HEK293T (cell line): Measurements from ENCODE around the gene MYO15B.
A peak's percentile ranks its signal among the peaks of the same experiment; 100 is the strongest.

ENCODE experiments used
- CTCF ChIA-PET: fragments of 350-600 bp; formaldehyde crosslinking; extraction: SDS; loops from one replicate; lab custom pipeline; 2021; ENCODE audit warnings: antibody characterized with exemption, inconsistent platforms; lab: Yijun Ruan, JAX
- POLR2A ChIA-PET: fragments of 350-600 bp; formaldehyde crosslinking; extraction: SDS; loops from one replicate; lab custom pipeline; 2020; ENCODE audit warnings: antibody characterized with exemption, inconsistent platforms; lab: Yijun Ruan, JAX
- DNase-seq: peaks from one replicate; pipeline ENCODE4 v3.0.0; 2012; ENCODE audit warnings: mixed read lengths; ENCODE audit errors: extremely low spot score
- ARNT ChIP-seq: fragments of 450-650 bp; IDR thresholded peaks from 2 replicates; pipeline ENCODE4 v1.6.1; 2017; ENCODE audit warnings: mild to moderate bottlenecking
- BHLHE40 ChIP-seq: fragments of 450-650 bp; IDR thresholded peaks from 2 replicates; pipeline ENCODE4 v1.6.1; 2016; ENCODE audit warnings: mild to moderate bottlenecking, moderate library complexity, borderline replicate concordance
- CTBP1 ChIP-seq: fragments of 450-650 bp; IDR thresholded peaks from 2 replicates; pipeline ENCODE4 v1.6.1; 2016; ENCODE audit warnings: borderline replicate concordance
- ELF4 ChIP-seq: fragments of 450-650 bp; IDR thresholded peaks from 2 replicates; pipeline ENCODE4 v1.6.1; 2017; ENCODE audit warnings: antibody characterized with exemption
- FOXA1 ChIP-seq: fragments of 450-650 bp; IDR thresholded peaks from 2 replicates; pipeline ENCODE4 v1.6.1; 2016; ENCODE audit warnings: mild to moderate bottlenecking
- FOXK2 ChIP-seq: fragments of 450-650 bp; IDR thresholded peaks from 2 replicates; pipeline ENCODE4 v1.6.1; 2016; ENCODE audit warnings: mild to moderate bottlenecking
- FOXM1 ChIP-seq: fragments of 450-650 bp; IDR thresholded peaks from 2 replicates; pipeline ENCODE4 v1.6.1; 2017; ENCODE audit warnings: mild to moderate bottlenecking, borderline replicate concordance
- HDGF ChIP-seq: fragments of 450-650 bp; IDR thresholded peaks from 2 replicates; pipeline ENCODE4 v1.6.1; 2017; ENCODE audit warnings: antibody characterized with exemption, borderline replicate concordance
- L3MBTL2 ChIP-seq: fragments of 450-650 bp; conservative IDR thresholded peaks from 2 replicates; pipeline ENCODE4 v1.6.1; 2016; ENCODE audit warnings: mild to moderate bottlenecking
- LEF1 ChIP-seq: fragments of 450-650 bp; IDR thresholded peaks from 2 replicates; pipeline ENCODE4 v1.6.1; 2017; ENCODE audit warnings: mild to moderate bottlenecking, borderline replicate concordance
- NFRKB ChIP-seq: fragments of 450-650 bp; IDR thresholded peaks from 2 replicates; pipeline ENCODE4 v1.6.1; 2016; ENCODE audit warnings: mild to moderate bottlenecking, moderate library complexity
- SP1 ChIP-seq: fragments of 450-650 bp; IDR thresholded peaks from 2 replicates; pipeline ENCODE4 v1.6.1; 2017
- SUZ12 ChIP-seq: fragments of 450-650 bp; IDR thresholded peaks from 2 replicates; pipeline ENCODE4 v1.6.1; 2016; ENCODE audit warnings: mild to moderate bottlenecking
- TARDBP ChIP-seq: fragments of 450-650 bp; IDR thresholded peaks from 2 replicates; pipeline ENCODE4 v1.6.1; 2016
- ZNF384 ChIP-seq: fragments of 450-650 bp; IDR thresholded peaks from 2 replicates; pipeline ENCODE4 v1.6.1; 2016
- TF ChIP-seq, protein P1 (sequence below): fragments of 450-650 bp; IDR thresholded peaks from 2 replicates; pipeline ENCODE4 v1.6.1; 2016

Gene MYO15B

DNA sequence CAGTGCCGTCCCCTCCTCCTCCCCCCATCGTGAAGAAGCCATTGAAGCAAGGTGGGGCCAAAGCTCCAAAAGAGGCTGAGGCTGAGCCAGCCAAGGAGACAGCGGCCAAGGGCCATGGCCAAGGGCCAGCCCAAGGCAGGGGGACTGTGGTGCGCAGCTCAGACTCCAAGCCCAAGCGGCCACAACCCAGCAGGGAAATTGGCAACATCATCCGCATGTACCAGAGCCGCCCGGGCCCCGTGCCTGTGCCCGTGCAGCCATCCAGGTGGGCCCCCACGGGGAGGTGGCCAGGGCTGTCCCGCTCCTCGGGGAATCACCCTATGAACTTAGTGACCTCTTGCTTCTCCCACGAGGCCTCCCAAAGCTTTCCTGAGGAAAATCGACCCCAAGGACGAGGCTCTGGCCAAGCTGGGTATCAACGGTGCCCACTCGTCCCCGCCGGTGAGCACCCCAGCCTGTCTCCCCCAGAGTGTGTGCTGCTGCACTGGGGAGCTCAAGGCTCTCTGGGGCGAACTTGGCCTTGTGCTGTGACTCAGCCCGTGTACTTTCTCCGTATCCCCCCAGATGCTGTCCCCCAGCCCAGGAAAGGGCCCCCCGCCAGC is 29.0 kb downstream of the MYO15B start:
- TF ChIP-seq L3MBTL2, result no peak
- no peak for TF ChIP-seq HDGF
- TF ChIP-seq SP1, result no peak
- no peak for TF ChIP-seq FOXM1
- TF ChIP-seq BHLHE40, result no peak
- TF ChIP-seq ZNF384, result no peak
- TF ChIP-seq SUZ12, result no peak
- no peak for TF ChIP-seq ELF4
- TF ChIP-seq FOXA1, result no peak
- no peak for TF ChIP-seq CTBP1
- no peak for TF ChIP-seq ARNT
- TF ChIP-seq, protein P1, sequence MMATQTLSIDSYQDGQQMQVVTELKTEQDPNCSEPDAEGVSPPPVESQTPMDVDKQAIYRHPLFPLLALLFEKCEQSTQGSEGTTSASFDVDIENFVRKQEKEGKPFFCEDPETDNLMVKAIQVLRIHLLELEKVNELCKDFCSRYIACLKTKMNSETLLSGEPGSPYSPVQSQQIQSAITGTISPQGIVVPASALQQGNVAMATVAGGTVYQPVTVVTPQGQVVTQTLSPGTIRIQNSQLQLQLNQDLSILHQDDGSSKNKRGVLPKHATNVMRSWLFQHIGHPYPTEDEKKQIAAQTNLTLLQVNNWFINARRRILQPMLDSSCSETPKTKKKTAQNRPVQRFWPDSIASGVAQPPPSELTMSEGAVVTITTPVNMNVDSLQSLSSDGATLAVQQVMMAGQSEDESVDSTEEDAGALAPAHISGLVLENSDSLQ, result no peak
- TF ChIP-seq FOXK2, result no peak
- CTCF ChIA-PET, result interaction anchor here (2.3 to 2.6 kb wide), 3 partner anchors 9 to 17 kb away, joined by 12 to 15 read pairs (median 13); partner anchors contain the start of gene SMIM5
- POLR2A ChIA-PET, result interaction anchor here (0.7 kb wide), 1 partner anchor 452 kb away, joined by 3 read pairs; no protein-coding TSS in a partner anchor
- no peak for DNase-seq

DNA sequence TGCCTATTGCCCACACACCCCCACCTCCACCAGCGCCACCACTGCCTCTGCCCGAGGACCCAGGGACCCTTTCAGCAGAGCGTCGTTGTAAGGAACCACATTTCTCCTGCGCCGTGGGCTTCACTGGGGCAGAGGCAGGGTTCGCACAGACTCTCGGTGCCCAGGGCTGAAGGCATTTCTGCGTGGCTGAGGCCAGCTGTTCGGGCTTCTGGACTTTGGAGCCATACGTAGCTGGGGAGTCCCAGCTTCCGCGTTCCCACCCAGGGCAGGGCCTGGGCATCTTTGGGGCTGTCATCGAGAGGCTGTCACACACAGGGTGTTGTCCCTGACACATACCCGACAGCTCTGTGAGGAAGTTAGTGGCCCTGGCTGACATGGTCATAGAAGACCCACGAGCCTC is 29.6 kb downstream of the MYO15B start:
- DNase-seq, result no peak
- ChIA-PET CTCF (interaction anchor here (2.3 to 2.6 kb wide), 3 partner anchors 8 to 16 kb away, joined by 12 to 15 read pairs (median 13); partner anchors contain the start of gene SMIM5), POLR2A (interaction anchor here (0.7 kb wide), 1 partner anchor 452 kb away, joined by 3 read pairs; no protein-coding TSS in a partner anchor)
- no peak for TF ChIP-seq HDGF
- TF ChIP-seq NFRKB, result no peak
- TF ChIP-seq SP1, result no peak
- no peak for TF ChIP-seq TARDBP
- TF ChIP-seq FOXK2, result no peak
- TF ChIP-seq ARNT, result no peak
- no peak for TF ChIP-seq LEF1
- TF ChIP-seq ELF4, result no peak

DNA sequence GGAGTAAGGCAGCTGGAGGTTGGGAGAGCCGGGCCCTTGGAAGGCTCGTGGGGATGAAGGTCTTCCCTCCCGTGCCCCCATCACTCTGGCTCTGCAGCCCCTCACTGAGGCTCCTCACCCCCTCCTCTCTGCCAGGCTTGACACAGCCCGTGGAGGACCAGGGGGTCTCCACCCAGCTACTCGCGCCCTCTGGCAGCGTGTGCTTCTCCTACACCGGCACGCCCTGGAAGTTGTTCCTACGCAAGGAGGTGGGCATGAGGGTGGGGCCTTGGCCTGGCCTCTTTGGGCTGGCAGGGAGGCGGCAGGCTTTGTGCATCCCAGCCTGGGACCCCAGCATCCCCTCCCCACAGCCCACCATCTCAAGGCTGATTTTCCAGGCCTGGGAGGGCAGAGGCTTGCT is 30.1 kb downstream of the MYO15B start:
- TF ChIP-seq ZNF384 (no peak), ARNT (no peak), CTBP1 (no peak), FOXK2 (no peak), LEF1 (no peak), SP1 (no peak), NFRKB (no peak), ELF4 (no peak), BHLHE40 (no peak), FOXA1 (no peak)
- ChIA-PET POLR2A (interaction anchor here (0.7 kb wide), 1 partner anchor 453 kb away, joined by 3 read pairs; no protein-coding TSS in a partner anchor), CTCF (interaction anchor here (2.3 to 2.6 kb wide), 3 partner anchors 8 to 16 kb away, joined by 12 to 15 read pairs (median 13); partner anchors contain the start of gene SMIM5)
- no peak for DNase-seq

DNA sequence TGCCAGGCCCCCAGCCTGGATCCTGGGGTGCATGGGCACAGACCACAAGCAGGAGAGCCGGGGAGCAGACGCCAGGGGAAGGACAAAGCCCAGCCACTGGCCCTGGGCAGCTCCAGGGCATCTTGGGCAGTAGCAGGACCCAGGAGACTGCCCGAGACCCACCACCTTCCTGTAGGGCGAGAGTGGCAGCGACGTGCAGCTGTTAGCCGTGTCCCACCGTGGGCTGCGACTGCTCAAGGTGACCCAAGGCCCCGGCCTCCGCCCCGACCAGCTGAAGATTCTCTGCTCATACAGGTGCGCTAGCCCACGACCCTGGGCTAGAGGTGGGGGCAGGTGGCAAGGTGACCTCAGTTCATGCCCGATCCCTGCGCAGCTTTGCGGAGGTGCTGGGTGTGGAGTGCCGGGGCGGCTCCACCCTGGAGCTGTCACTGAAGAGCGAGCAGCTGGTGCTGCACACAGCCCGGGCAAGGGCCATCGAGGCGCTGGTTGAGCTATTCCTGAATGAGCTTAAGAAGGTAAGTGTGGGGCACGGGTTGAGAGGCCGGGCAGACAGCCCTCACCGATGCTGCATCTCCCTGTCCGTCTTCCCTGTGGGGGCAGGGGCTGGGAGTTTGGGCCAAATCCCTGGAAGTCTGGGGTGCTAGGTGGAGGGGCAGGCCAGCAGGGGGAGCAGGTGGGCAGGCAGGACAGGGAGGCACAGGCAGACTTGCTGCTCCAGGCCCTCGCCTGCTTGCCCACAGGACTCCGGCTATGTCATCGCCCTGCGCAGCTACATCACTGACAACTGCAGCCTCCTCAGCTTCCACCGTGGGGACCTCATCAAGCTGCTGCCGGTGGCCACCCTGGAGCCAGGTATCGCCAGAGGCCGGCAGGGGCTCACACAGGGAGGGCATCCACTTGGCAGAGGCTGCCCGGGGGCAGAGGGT is 32.2 kb downstream of the MYO15B start:
- DNase-seq, result peak; percentile 61
- no peak for TF ChIP-seq FOXK2
- no peak for TF ChIP-seq FOXA1
- TF ChIP-seq HDGF, result no peak
- TF ChIP-seq ZNF384, result no peak
- ChIA-PET CTCF (interaction anchor here (0.6 to 6.2 kb wide), 6 partner anchors 14 to 1982 kb away, joined by 3 to 58 read pairs (median 4); partner anchors contain the start of gene SMIM5), POLR2A (interaction anchor here (1.3 kb wide), 1 partner anchor 14 kb away, joined by 3 read pairs; the partner anchor contains the start of gene SMIM5)

DNA sequence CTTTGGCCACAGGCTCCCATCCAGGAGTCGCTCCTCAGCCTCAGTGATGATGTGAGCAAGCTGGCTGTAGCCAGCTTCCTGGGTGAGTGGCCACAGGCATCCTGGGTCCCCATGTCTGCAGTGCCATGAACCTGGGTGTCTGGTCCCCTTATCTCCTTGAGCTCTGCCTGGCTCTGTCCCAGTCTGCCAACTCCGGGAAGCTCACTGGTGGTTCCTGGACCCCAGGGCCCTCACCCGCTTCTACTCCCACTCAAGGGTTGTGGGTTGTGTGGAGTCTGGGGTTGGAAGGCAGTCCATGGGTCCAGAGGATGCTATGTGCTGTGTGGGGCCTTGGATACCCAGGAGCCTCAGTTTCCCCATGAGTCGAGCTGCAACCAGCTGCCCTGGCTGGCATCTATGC is 33.9 kb downstream of the MYO15B start:
- POLR2A ChIA-PET, result interaction anchor here (0.8 to 1.2 kb wide), 3 partner anchors 20 to 158 kb away, joined by 3 to 4 read pairs (median 3); a partner anchor contains a TSS
- TF ChIP-seq TARDBP, result no peak
- TF ChIP-seq ARNT, result no peak
- TF ChIP-seq HDGF, result no peak
- no peak for TF ChIP-seq LEF1
- TF ChIP-seq BHLHE40, result no peak
- TF ChIP-seq FOXA1, result no peak
- TF ChIP-seq, protein P1, result no peak
- TF ChIP-seq FOXM1, result no peak
- no peak for TF ChIP-seq SUZ12
- TF ChIP-seq SP1, result no peak
- no peak for TF ChIP-seq L3MBTL2
- no peak for TF ChIP-seq CTBP1
- no peak for TF ChIP-seq FOXK2
- TF ChIP-seq ZNF384, result no peak
- TF ChIP-seq ELF4, result no peak
- no peak for TF ChIP-seq NFRKB
- CTCF ChIA-PET, result interaction anchor here (6.2 kb wide), 1 partner anchor 12 kb away, joined by 58 read pairs; the partner anchor contains the start of gene SMIM5
- DNase-seq, result no peak

DNA sequence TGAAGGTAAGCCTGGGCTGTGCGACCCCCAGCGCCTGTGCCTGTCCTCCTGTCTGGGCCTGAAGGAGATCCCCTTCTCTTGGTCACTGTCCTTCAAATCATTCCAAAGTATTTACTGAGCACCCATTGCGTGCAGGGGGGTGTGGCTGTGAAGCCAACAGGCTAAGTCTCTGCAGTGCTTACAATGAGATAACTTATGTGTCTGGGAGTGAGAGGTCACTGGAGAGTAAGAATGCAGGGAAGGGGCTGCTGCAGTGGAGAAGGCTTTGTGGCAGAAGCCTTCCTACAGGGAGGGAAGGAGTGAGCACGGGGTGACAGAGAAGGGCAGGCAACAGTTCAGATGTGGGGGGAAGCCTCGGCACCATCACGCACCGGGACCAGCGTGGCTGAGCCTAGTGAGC is 34.5 kb downstream of the MYO15B start:
- ChIA-PET POLR2A (interaction anchor here (0.5 to 1.0 kb wide), 2 partner anchors 21 to 233 kb away, joined by 3 to 4 read pairs; partner anchors contain the start of gene WBP2), CTCF (interaction anchor here (6.2 kb wide), 1 partner anchor 12 kb away, joined by 58 read pairs; the partner anchor contains the start of gene SMIM5)
- DNase-seq, result no peak
- no peak for TF ChIP-seq NFRKB
- no peak for TF ChIP-seq HDGF
- no peak for TF ChIP-seq ELF4
- TF ChIP-seq LEF1, result no peak
